Activated CD4-positive, alpha-beta T cell treated with anti-CD3 and anti-CD28 coated beads for 36 hours (primary cell): ENCODE results near the gene TTC23. TPM values are rescaled to one million over a fixed set of nuclear protein-coding genes. Genes with fewer than 3 reads are reported as not detected.

ENCODE experiments used
- ATAC-seq: fragments of 200-7000 bp; cut with Tn5 transposase; one replicate; pipeline ENCODE4 v1.10.0; 2021; ENCODE audit warnings: mild to moderate bottlenecking, moderate library complexity
- CTCF ChIA-PET: fragments of 350-600 bp; sonication (Branson Sonifier 250); formaldehyde crosslinking; loops from one replicate; lab custom pipeline; 2021; ENCODE audit warnings: antibody characterized with exemption; lab: Charles Lee
- POLR2A ChIA-PET: fragments of 350-600 bp; sonication (Branson Sonifier 250); formaldehyde crosslinking; loops from one replicate; lab custom pipeline; 2021; ENCODE audit warnings: antibody characterized with exemption, inconsistent platforms; lab: Charles Lee
- DNase-seq: peaks from one replicate; pipeline ENCODE4 v3.0.0-alpha.2; 2020
- H3K27ac Mint-ChIP-seq: one replicate; pipeline ENCODE4 v1.8.0; 2021; ENCODE audit warnings: mixed read lengths
- H3K27me3 Mint-ChIP-seq: one replicate; pipeline ENCODE4 v1.8.0; 2021; ENCODE audit warnings: mixed read lengths
- H3K36me3 Mint-ChIP-seq: one replicate; pipeline ENCODE4 v1.8.0; 2021; ENCODE audit warnings: low read depth, mixed read lengths
- H3K4me1 Mint-ChIP-seq: one replicate; pipeline ENCODE4 v1.8.0; 2021; ENCODE audit warnings: mixed read lengths
- H3K4me3 Mint-ChIP-seq: one replicate; pipeline ENCODE4 v1.8.0; 2021; ENCODE audit warnings: mild to moderate bottlenecking, moderate library complexity, mixed read lengths
- H3K9me3 Mint-ChIP-seq: one replicate; pipeline ENCODE4 v1.8.0; 2021; ENCODE audit warnings: low read depth, mixed read lengths
- intact Hi-C, 2 experiments: fragments of 100-400 bp; cut with DNase I in 1 of 2; cut with micrococcal nuclease in 1 of 2; formaldehyde crosslinking; loops; one replicate each; pipeline versions ENCODE4 v1.14.2 to v1.15.1; 2022 to 2024; cut with DNase I, micrococcal nuclease
- total RNA-seq, 2 experiments: library from RNA; stranded (reverse); gene quantifications; one replicate each; pipeline ENCODE4 v1.2.3, GENCODE V29; 2021

Gene TTC23
- total RNA-seq, 2 experiments from 2014 or later, result 5.5 to 9.0 TPM

DNA sequence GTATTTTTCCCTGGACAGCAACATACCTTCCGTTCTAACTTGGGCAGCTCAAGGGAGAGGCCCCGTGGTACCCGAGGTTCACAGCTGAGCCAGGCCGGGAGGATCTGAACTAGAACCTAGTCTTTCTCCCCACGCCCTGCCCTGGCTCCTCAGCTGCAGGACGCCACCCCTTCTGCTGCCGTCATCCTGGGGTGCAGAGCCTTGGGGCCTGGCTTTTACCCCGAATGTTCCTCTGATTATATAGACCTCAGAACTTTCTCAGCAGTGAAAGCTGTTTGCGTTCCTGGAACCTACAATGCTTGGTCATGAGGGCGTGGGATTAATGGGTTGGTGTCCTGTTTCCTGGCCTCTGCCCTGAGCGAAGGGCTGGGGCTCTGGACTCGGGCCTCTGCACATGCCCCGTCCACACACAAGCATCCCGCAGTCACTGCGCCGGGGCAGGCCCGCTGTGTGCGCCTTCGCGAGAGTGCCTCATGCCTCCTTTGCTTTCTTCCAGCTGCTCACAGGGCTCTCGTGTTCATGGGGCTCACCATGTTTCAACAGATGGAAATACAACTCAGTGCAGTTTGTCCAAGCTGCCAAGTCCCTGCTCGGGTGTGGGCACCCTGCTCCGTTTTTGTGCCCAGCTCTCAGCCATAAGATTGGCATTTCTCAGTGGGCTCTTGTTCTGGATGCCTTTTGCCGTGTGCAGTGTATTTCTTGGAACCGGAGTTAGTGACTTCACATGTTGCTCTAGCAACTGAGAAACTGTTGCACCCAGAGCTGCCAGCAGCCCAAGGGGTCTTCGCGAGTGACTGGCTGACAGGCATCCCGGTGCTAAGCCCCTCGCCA is 124.1 kb downstream of the TTC23 start:
- Mint-ChIP-seq H3K36me3 (no peaks in the 10 kb centered on the region), H3K4me1 (no peaks in the 10 kb centered on the region), H3K9me3 (no peaks in the 10 kb centered on the region), H3K4me3 (no peak overlapping the region), H3K27me3 (no peaks in the 10 kb centered on the region), H3K27ac (no peak overlapping the region)
- intact Hi-C loops, result no loop called here
- DNase-seq, result no peak
- CTCF ChIA-PET, result no interaction called here
- ATAC-seq, result no peak
- POLR2A ChIA-PET, result no interaction called here

GRCh38 chr15:99124641-99125040 is 124.7 kb downstream of the TTC23 start:
- CTCF ChIA-PET, result no interaction called here
- Mint-ChIP-seq H3K4me1 (no peaks in the 10 kb centered on the region), H3K36me3 (no peaks in the 10 kb centered on the region), H3K9me3 (no peaks in the 10 kb centered on the region), H3K27me3 (no peaks in the 10 kb centered on the region), H3K27ac (no peak overlapping the region), H3K4me3 (no peak overlapping the region)
- POLR2A ChIA-PET, result no interaction called here
- intact Hi-C loops, result no loop called here
- DNase-seq, result no peak
- ATAC-seq, result no peak

DNA sequence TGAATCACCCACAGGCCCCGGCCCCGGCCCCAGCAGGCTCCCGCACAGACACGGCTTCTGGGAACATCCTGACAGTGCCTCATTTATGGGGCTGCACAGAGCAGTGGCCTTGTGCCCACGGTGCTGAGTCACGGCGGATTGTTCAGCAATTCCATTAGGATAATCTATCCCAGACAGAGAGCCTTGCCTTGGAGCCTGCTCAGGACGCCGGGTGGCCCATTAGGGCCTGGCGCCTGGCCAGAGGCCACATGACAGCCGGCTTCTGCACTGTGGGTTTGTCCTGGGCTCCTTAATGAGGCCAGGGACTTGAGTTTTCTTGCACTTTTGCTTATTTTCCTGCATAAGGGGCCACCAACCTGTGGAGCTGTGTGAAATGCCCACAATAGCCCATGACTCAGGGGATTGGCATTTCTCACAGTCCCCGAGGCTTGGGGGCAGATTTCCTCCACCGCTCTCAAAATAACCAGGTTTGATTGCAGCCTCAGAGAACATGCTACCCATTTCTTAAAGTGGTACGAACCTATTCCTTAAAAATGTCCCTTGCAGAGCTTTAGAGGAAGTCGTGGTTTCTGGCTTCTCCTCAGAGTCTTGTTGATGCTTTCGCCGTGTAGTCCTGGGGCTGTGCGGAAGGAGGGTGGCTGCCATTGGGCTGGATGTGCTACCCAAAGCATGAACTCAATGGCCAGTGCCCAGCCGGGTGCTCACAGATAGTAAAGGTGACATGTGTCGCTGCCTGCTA is 125.5 kb downstream of the TTC23 start:
- intact Hi-C loops, result no loop called here
- no peak overlapping the region for H3K27ac Mint-ChIP-seq
- no peak for ATAC-seq
- no peaks in the 10 kb centered on the region for H3K4me1 Mint-ChIP-seq
- POLR2A ChIA-PET, result no interaction called here
- no peaks in the 10 kb centered on the region for H3K27me3 Mint-ChIP-seq
- no peak overlapping the region for H3K4me3 Mint-ChIP-seq
- no peaks in the 10 kb centered on the region for H3K36me3 Mint-ChIP-seq
- CTCF ChIA-PET, result no interaction called here
- no peak for DNase-seq
- H3K9me3 Mint-ChIP-seq, result no peaks in the 10 kb centered on the region

DNA sequence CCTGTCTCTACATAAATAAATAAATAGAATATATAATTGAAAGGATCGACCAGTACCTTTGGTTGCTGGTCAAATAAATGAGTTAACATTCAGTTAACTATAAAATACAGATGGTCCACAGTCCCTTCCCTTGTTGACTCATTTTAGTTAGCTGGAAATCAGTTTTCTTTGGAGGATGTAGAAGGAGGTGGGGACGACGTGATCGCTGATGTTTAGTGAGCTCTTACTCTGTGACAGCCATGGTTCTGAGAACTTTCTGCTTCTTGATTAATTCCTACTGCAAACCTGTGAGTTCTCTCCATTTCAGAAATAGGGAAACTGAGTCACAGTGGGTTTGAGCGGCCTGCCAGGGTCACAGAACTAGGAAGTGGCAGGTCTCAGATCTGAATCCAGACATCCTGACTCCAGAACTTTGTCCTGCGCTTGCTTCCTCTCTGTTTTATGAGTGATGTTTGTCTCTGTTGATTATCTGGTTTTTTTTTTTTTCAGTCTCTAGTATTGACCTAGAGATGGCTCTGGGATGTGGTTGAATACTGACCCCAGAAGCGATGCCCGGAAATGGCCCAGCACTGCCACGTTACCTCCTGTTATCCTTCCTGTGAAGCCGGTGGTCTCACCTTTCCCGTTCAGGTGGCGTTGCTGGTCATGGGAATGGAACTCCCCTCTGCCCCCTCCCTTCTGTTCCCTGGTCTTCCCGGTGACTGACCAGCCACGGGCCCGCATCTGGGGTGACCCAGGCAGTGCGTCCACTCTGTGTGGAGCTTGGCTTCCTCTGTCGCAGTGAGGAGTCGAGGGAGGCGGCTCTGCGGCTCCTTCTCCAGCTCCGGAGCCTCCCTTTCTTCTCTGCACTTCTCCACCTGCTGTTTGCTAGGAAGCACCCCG is 126.3 kb downstream of the TTC23 start:
- Mint-ChIP-seq H3K27ac (no peak overlapping the region), H3K36me3 (no peaks in the 10 kb centered on the region), H3K4me1 (no peaks in the 10 kb centered on the region), H3K4me3 (no peak overlapping the region), H3K27me3 (no peaks in the 10 kb centered on the region), H3K9me3 (no peaks in the 10 kb centered on the region)
- POLR2A ChIA-PET, result no interaction called here
- no peak for DNase-seq
- no peak for ATAC-seq
- CTCF ChIA-PET, result interaction anchor here (1.1 kb wide), 1 partner anchor 40 kb away, joined by 4 read pairs; no protein-coding TSS in a partner anchor
- intact Hi-C loops, result no loop called here

- Mint-ChIP-seq H3K27me3 (no peaks in the 10 kb centered on the region), H3K4me3 (no peak overlapping the region), H3K27ac (no peak overlapping the region), H3K9me3 (no peaks in the 10 kb centered on the region), H3K4me1 (no peaks in the 10 kb centered on the region), H3K36me3 (no peaks in the 10 kb centered on the region)
- no peak for DNase-seq
- ATAC-seq, result no peak
- POLR2A ChIA-PET, result no interaction called here
- intact Hi-C loops, result no loop called here
- CTCF ChIA-PET, result interaction anchor here (0.9 to 1.1 kb wide), 2 partner anchors 39 to 63 kb away, joined by 3 to 4 read pairs; no protein-coding TSS in a partner anchor
Measured at GRCh38 chr15:99121691-99122410, 127.5 kb downstream of the TTC23 start.

DNA sequence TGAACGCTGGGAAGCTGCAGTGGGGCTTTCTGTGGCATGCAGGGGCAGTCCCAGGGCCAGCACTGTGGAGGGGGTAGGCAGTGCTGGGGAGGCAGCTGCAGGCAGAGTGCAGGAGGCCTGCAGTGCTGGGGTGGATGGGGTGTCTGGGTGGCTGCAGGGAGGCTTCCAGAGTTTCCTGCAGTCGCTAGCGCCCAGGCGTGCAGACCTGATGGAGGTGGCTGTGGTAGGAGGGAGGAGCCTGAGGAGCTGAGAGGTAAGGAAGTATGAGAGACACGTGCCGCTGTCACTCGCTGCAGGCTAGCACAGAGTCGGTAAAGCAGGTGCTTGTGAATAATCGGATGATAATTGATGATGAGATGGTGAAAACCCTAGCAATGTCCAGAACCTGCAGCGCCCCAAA is 128.2 kb downstream of the TTC23 start:
- no peak for ATAC-seq

DNA sequence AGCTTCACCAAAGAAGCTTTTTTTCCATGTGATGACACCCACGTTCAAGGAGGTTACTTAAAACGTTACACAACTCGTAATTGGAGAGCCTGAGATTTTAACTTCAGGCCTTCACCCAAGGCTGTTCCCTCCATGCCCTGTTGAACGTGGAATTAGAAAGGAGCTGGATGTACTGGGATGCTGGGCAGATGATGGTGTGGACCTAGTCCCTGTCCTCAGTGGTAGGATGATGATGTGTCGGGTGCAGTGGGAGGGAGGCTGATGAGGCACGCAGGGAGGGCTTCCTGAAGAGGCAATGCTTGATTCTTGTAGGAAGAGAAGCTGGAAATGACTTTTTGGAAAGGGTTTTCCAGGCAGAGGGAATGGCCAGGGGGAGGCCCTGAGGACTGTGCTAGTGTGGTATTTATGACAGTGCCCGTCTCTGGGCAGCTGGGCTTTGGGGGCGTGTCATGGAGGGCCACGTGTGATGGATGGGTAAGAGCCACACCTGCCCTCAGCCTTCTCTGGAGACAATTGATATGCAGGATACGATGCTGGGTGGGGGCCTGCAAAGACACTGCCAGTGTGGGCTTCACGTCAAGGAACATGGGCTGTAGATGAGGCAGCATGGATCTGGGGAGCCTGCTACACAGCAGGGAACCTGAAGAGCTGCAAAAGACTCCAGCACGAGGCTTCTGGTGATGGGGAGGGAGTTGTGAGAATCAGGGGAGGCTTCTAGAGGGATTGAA is 129.2 kb downstream of the TTC23 start:
- ChIA-PET CTCF (no interaction called here), POLR2A (no interaction called here)

More for the DNA sequence above, 128.2 kb downstream of the TTC23 start:
- intact Hi-C loops, result no loop called here
- Mint-ChIP-seq H3K27ac (no peak overlapping the region), H3K27me3 (no peaks in the 10 kb centered on the region), H3K36me3 (no peaks in the 10 kb centered on the region), H3K9me3 (no peaks in the 10 kb centered on the region), H3K4me1 (no peaks in the 10 kb centered on the region), H3K4me3 (no peak overlapping the region)
- no peak for DNase-seq
- ChIA-PET POLR2A (no interaction called here), CTCF (interaction anchor here (0.9 kb wide), 1 partner anchor 62 kb away, joined by 3 read pairs; no protein-coding TSS in a partner anchor)

DNA sequence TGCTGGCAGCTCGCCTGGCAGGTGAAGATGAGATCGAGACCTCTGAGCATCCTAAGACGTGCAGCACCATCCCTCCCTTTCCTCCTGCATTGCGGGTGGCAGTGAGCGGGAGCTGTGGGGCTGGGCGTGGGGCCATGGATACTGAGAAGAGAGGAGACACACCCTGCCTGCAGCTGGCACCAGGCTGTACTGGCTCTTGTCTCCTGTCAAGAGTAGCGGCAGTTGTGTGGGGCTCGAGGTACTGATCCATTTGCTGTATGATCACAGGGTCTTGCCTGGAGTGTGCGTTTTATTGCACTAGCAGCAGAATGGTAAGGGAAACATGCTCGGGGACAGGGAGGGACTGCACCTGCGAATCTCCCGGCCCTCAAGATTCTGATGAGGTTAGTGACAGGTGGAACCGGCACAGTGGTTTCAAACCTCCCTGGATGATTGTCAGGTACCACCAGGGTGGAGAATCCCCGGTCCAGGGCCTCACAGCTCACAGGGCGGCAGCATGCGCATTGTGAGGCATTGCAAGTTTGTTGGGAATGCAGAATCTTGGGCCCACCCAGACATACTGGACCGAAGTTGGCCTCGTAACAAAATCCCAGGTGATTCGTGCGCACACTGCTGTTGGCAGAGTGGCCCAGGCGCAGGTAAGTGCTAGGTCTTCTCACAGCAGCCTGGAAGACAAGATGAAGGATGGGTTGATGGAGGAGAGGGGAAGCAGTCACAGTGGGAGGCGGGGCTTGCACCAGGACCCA is 130.4 kb downstream of the TTC23 start:
- Mint-ChIP-seq H3K4me1 (no peaks in the 10 kb centered on the region), H3K9me3 (no peaks in the 10 kb centered on the region), H3K27me3 (no peaks in the 10 kb centered on the region), H3K4me3 (no peak overlapping the region), H3K36me3 (no peaks in the 10 kb centered on the region), H3K27ac (no peak overlapping the region)
- no peak for DNase-seq
- CTCF ChIA-PET, result interaction anchor here (2.2 kb wide), 1 partner anchor 9 kb away, joined by 6 read pairs; no protein-coding TSS in a partner anchor
- ATAC-seq, result no peak
- POLR2A ChIA-PET, result no interaction called here
- intact Hi-C loops, result no loop called here

More for the DNA sequence above, 129.2 kb downstream of the TTC23 start:
- intact Hi-C loops, result no loop called here
- Mint-ChIP-seq H3K9me3 (no peaks in the 10 kb centered on the region), H3K36me3 (no peaks in the 10 kb centered on the region), H3K27ac (no peak overlapping the region), H3K27me3 (no peaks in the 10 kb centered on the region), H3K4me1 (no peaks in the 10 kb centered on the region), H3K4me3 (no peak overlapping the region)
- ATAC-seq (no peak), DNase-seq (no peak)

- no peak overlapping the region for H3K27ac Mint-ChIP-seq
- no peaks in the 10 kb centered on the region for H3K4me1 Mint-ChIP-seq
- no peaks in the 10 kb centered on the region for H3K36me3 Mint-ChIP-seq
- intact Hi-C loops, result no loop called here
- no peak for DNase-seq
- no peak overlapping the region for H3K4me3 Mint-ChIP-seq
- H3K27me3 Mint-ChIP-seq, result no peaks in the 10 kb centered on the region
- no peak for ATAC-seq
- CTCF ChIA-PET, result interaction anchor here (2.2 kb wide), 1 partner anchor 10 kb away, joined by 6 read pairs; no protein-coding TSS in a partner anchor
- POLR2A ChIA-PET, result no interaction called here
- no peaks in the 10 kb centered on the region for H3K9me3 Mint-ChIP-seq
Measured at GRCh38 chr15:99118258-99118632, 131.1 kb downstream of the TTC23 start.
